Measurements from ENCODE around the gene TAF5L.

The TAF5L gene

DNA sequence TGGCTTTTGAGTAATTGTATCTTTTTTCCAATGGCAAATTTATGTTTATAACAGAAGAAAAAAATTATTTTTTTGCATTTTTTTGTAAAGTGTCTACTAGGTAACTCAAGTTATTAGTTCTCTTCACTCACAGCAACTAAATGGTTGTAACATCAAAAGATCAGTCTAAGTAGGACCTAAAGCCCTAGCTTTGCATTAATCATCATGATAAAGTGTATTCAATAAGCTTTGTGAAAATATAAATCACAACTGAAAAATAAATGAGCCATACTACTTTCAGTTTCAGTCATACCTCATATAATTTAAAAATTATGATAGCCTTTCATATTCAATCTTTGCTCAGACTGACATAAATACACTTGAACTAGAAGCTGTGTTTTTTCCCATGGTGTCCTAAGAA is 6.9 kb downstream of the TAF5L start:
- TF ChIP-seq, protein P1, sequence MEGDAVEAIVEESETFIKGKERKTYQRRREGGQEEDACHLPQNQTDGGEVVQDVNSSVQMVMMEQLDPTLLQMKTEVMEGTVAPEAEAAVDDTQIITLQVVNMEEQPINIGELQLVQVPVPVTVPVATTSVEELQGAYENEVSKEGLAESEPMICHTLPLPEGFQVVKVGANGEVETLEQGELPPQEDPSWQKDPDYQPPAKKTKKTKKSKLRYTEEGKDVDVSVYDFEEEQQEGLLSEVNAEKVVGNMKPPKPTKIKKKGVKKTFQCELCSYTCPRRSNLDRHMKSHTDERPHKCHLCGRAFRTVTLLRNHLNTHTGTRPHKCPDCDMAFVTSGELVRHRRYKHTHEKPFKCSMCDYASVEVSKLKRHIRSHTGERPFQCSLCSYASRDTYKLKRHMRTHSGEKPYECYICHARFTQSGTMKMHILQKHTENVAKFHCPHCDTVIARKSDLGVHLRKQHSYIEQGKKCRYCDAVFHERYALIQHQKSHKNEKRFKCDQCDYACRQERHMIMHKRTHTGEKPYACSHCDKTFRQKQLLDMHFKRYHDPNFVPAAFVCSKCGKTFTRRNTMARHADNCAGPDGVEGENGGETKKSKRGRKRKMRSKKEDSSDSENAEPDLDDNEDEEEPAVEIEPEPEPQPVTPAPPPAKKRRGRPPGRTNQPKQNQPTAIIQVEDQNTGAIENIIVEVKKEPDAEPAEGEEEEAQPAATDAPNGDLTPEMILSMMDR (IDR thresholded peaks at IDR 0.05; ENCODE audit: low read depth, low read length, missing control alignments): no peak
- DNase-seq (ENCODE audit: low read depth): no peak
- H3K4me3 ChIP-seq (ENCODE audit: low read depth, low read length): no peak overlapping the region
- in situ Hi-C loops (cut with HindIII; ENCODE audit: low sequenced_read_pairs): no loop called here

GRCh38 chr1:229617351-229618100 is 8.4 kb downstream of the TAF5L start:
- H3K4me3 ChIP-seq (ENCODE audit: low read depth, low read length): no peak overlapping the region
- DNase-seq (ENCODE audit: low read depth): no peak
- TF ChIP-seq, protein P1 (IDR thresholded peaks at IDR 0.05; ENCODE audit: low read depth, low read length, missing control alignments): no peak
- in situ Hi-C loops (cut with HindIII; ENCODE audit: low sequenced_read_pairs): no loop called here

- DNase-seq (ENCODE audit: low read depth): no peak
- no peak overlapping the region for H3K4me3 ChIP-seq (ENCODE audit: low read depth, low read length)
- TF ChIP-seq, protein P1 (IDR thresholded peaks at IDR 0.05; ENCODE audit: low read depth, low read length, missing control alignments): no peak
- in situ Hi-C loops (cut with HindIII; ENCODE audit: low sequenced_read_pairs): no loop called here
Measured at GRCh38 chr1:229614701-229615100, 11.2 kb downstream of the TAF5L start.

DNA sequence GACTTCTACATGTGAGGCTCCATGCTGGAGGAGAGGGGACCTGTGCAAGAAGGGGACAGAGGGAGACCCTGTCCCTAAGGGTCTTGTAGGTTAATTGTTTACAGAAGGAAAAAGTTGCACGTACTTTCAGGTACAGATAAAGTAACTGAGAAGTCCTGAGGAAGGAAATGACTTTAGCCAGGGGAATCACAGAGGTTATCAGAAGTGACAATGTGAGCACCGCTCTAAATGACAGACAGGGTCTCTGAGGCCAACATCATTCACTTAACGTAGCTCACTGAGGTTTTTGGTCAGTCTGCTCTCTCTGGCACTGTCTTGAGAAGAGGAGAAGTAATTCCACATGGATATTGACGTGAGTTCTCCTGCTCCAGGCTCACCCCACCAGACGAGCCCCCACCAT is 12.0 kb downstream of the TAF5L start:
- in situ Hi-C loops (cut with HindIII; ENCODE audit: low sequenced_read_pairs): no loop called here
- H3K4me3 ChIP-seq (ENCODE audit: low read depth, low read length): no peak overlapping the region
- DNase-seq (ENCODE audit: low read depth): no peak
- TF ChIP-seq, protein P1 (IDR thresholded peaks at IDR 0.05; ENCODE audit: low read depth, low read length, missing control alignments): no peak

- TF ChIP-seq, protein P1 (IDR thresholded peaks at IDR 0.05; ENCODE audit: low read depth, low read length, missing control alignments): no peak
- in situ Hi-C loops (cut with HindIII; ENCODE audit: low sequenced_read_pairs): no loop called here
- DNase-seq (ENCODE audit: low read depth): no peak
- H3K4me3 ChIP-seq (ENCODE audit: low read depth, low read length): no peak overlapping the region
Measured at GRCh38 chr1:229608590-229608989, 17.3 kb downstream of the TAF5L start.

DNA sequence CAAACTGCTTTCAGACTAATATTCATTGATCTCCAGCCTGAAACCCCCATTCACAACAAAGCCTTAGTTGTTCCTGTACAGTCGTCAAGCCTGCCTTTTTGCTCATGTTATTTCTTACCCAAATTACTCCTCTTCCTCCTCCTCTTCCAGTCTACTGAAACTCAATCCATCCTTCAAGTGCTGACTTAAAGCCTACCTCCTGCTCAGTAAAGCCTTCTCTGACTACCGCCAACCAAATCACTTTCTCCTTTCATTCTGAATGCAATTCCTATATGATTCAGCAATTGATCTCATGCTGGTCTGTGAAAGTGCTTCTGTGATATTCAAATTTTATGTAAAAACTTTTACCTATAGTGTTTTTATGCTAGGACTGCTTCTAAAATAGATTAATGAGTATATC is 18.6 kb downstream of the TAF5L start:
- TF ChIP-seq, protein P1 (IDR thresholded peaks at IDR 0.05; ENCODE audit: low read depth, low read length, missing control alignments): no peak
- H3K4me3 ChIP-seq (ENCODE audit: low read depth, low read length): no peak overlapping the region
- in situ Hi-C loops (cut with HindIII; ENCODE audit: low sequenced_read_pairs): no loop called here
- DNase-seq (ENCODE audit: low read depth): no peak
